Transverse colon (tissue), 4 donors: ENCODE measurements around the gene EYS. TPM values are rescaled to one million over a fixed set of nuclear protein-coding genes. Genes with fewer than 3 reads are reported as not detected.

Experiments used
- DNase-seq: peaks from one replicate; pipeline ENCODE4 v3.0.0-alpha.2; 2019
- H3K27ac ChIP-seq, 4 donors: fragments of 200-600 bp; sonication (generic); 2 replicates each; pipeline ENCODE4 v1.5.1; 2016 to 2018; ENCODE audit warnings: inconsistent platforms in 4 of 4
- H3K27me3 ChIP-seq: fragments of 200-600 bp; sonication (generic); 2 replicates; pipeline ENCODE4 v1.5.1; 2017; ENCODE audit warnings: inconsistent platforms
- H3K36me3 ChIP-seq, 4 donors: fragments of 200-600 bp; sonication (generic); 2 replicates each; pipeline ENCODE4 v1.5.1; 2017 to 2019; ENCODE audit warnings: inconsistent platforms in 4 of 4
- H3K4me1 ChIP-seq, 4 donors: fragments of 200-600 bp; sonication (generic); 2 replicates each; pipeline ENCODE4 v1.5.1; 2017 to 2020; ENCODE audit warnings: inconsistent platforms in 4 of 4
- H3K4me3 ChIP-seq, 4 donors: fragments of 200-600 bp; sonication (generic); 1 replicate in 1 of 4; 2 replicates in 3 of 4; pipeline versions ENCODE4 v1.5.1 to v1.6.1; 2017 to 2019; ENCODE audit warnings: inconsistent platforms in 4 of 4
- H3K9me3 ChIP-seq, 2 donors: fragments of 200-600 bp; sonication (generic); 2 replicates each; pipeline ENCODE4 v1.5.1; 2017 to 2019; ENCODE audit warnings: inconsistent platforms in 2 of 2
- EP300 ChIP-seq: sonication (generic); formaldehyde crosslinking; IDR thresholded peaks from one replicate; pipeline ENCODE4 v1.6.1; 2017; ENCODE audit warnings: antibody characterized with exemption, low read depth
- POLR2A ChIP-seq: fragments of 450-650 bp; IDR thresholded peaks from one replicate; pipeline ENCODE4 v1.6.1; 2016; ENCODE audit warnings: antibody characterized with exemption, mild to moderate bottlenecking, moderate library complexity
- POLR2AphosphoS5 ChIP-seq, 3 donors: sonication (generic); formaldehyde crosslinking; IDR thresholded peaks; one replicate each; pipeline ENCODE4 v1.6.1; 2016; ENCODE audit warnings: antibody characterized with exemption in 3 of 3
- WGBS, 2 donors: methylation state at CpG; one replicate each; pipeline ENCODE4 v1.1.5; 2018; ENCODE audit warnings: low coverage in 1 of 2; 5-methylcytosine and 5-hydroxymethylcytosine counted together
- in situ Hi-C, 4 donors: fragments of 200-750 bp; cut with MboI; loops; one replicate each; pipeline versions ENCODE4 v1.15.0 to v1.15.1; 2017; ENCODE audit warnings: low sequenced_read_pairs in 3 of 4, low pct_ligation_motif_present in 1 of 4, low pct_unique_long_range_greater_than_20kb in 1 of 4
- intact Hi-C: fragments of 100-400 bp; cut with DNase I; formaldehyde crosslinking; loops from one replicate; pipeline ENCODE4 v1.15.1; 2023; ENCODE audit warnings: low total_unique reads
- total RNA-seq, 4 donors: library from RNA; depleted of rRNA; stranded (reverse); fragments of >200 nt; gene quantifications; one replicate each; pipeline ENCODE4 v1.1.0, GENCODE V29; 2016
- TF ChIP-seq, protein P1 (sequence below), 5 experiments: fragments of 200-600 bp in 3 of 5; fragments of 450-650 bp in 2 of 5; sonication (generic) in 3 of 5; IDR thresholded peaks; 1 replicate in 2 of 5; 2 replicates in 3 of 5; pipeline ENCODE4 v1.5.1; 2016 to 2017; ENCODE audit warnings: antibody characterized with exemption in 5 of 5, inconsistent platforms in 3 of 5, mild to moderate bottlenecking in 2 of 5, moderate library complexity in 1 of 5

The EYS gene
- total RNA-seq, 4 donors from 2014 or later = 0.41 TPM; not detected in 3

DNA sequence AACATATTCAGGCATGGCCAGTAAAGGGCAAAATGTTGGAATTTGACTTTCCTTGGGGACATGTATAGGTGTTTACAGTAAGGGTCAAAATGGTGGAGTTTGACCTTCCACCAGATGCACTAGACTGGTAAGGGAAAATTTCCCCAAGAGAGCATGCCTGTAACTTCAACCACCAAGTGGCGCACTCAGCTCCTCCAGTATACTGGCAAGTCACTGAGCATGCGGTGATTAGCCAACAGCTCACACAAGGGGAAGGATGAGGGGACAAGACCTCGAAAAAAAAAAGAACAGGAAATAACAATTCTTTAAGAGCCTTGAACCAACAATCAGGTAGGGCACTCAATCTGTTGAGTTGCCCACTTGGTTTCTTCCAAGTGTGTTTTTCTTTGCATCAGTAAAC is 140.9 kb downstream of the EYS start:
- WGBS, 2 donors = 65 to 66% methylated on average over 3 of the region's 3 CpGs
- DNase-seq = no peak
- no peaks in the 10 kb centered on the region for H3K9me3 ChIP-seq
- H3K27me3 ChIP-seq = no peaks in the 10 kb centered on the region
- intact Hi-C loops (no loop called here), in situ Hi-C loops (no loop called here)
- no peaks in the 10 kb centered on the region for H3K4me1 ChIP-seq
- H3K27ac ChIP-seq = no peak overlapping the region
- H3K36me3 ChIP-seq = no peaks in the 10 kb centered on the region
- H3K4me3 ChIP-seq = no peak overlapping the region
- TF ChIP-seq POLR2A (no peak), EP300 (no peak), POLR2AphosphoS5 (IDR thresholded peaks at IDR 0.05) (no peak)

DNA sequence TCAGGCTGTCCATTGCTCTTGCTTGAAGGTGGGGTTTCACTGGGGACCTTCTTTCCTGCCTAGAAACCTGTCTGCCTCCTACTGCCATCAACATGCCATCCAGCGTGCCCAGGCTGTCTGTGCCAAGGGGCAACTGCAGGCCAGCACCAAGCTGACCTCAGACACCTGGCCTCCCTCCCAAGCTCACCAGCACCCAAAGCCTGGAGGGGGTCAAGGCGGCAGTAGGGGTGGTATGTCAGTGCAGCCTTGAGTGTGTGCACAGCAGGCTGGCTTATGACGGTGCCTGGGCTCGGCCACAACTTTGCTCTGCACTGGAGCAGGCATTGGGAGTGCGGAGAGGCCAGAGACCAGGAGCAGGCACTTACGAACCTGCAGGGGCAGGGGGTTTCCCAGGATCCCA is 149.0 kb downstream of the EYS start:
- Histone ChIP-seq H3K27me3 (no peaks in the 10 kb centered on the region), H3K4me1 (no peaks in the 10 kb centered on the region), H3K4me3 (no peak overlapping the region), H3K9me3 (no peaks in the 10 kb centered on the region), H3K36me3 (no peaks in the 10 kb centered on the region), H3K27ac (no peak overlapping the region)
- TF ChIP-seq POLR2AphosphoS5 (IDR thresholded peaks at IDR 0.05) = no peak
- TF ChIP-seq, protein P1, sequence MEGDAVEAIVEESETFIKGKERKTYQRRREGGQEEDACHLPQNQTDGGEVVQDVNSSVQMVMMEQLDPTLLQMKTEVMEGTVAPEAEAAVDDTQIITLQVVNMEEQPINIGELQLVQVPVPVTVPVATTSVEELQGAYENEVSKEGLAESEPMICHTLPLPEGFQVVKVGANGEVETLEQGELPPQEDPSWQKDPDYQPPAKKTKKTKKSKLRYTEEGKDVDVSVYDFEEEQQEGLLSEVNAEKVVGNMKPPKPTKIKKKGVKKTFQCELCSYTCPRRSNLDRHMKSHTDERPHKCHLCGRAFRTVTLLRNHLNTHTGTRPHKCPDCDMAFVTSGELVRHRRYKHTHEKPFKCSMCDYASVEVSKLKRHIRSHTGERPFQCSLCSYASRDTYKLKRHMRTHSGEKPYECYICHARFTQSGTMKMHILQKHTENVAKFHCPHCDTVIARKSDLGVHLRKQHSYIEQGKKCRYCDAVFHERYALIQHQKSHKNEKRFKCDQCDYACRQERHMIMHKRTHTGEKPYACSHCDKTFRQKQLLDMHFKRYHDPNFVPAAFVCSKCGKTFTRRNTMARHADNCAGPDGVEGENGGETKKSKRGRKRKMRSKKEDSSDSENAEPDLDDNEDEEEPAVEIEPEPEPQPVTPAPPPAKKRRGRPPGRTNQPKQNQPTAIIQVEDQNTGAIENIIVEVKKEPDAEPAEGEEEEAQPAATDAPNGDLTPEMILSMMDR (IDR thresholded peaks at IDR 0.05) = no peak
- in situ Hi-C loops (no loop called here), intact Hi-C loops (no loop called here)
- no peak for DNase-seq
- 92% methylated on average over 3 of the region's 6 CpGs; no CpG with 5 or more reads in 1 of the 2 donors for WGBS, 2 donors

DNA sequence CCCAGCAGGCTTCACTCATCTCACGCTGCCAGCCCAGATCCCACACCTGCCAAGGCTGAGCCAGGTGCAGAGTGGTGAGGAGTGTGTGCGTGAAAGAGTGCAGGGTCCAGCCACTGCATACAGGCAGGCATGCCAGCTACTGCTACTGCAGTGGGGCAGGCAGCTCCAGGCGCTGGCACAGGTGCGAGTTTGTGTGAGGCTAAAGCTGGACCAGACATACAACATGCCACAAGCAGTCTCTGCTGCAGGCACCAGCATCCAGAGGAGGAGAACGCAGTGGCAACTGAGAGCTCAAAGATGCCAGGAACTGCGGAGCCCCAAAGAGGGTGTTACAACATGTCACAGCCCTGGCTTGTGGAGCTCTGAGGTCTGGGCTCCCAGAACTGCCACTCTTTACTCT is 149.8 kb downstream of the EYS start:
- H3K27ac ChIP-seq = no peak overlapping the region
- H3K4me1 ChIP-seq = no peaks in the 10 kb centered on the region
- intact Hi-C loops (no loop called here), in situ Hi-C loops (no loop called here)
- H3K36me3 ChIP-seq = no peaks in the 10 kb centered on the region
- DNase-seq = no peak
- H3K27me3 ChIP-seq = no peaks in the 10 kb centered on the region
- H3K4me3 ChIP-seq = no peak overlapping the region
- 70% methylated on average over 5 of the region's 6 CpGs; no CpG with 5 or more reads in 1 of the 2 donors for WGBS, 2 donors
- H3K9me3 ChIP-seq = no peaks in the 10 kb centered on the region
- no peak for TF ChIP-seq POLR2A
- no peak for TF ChIP-seq POLR2AphosphoS5 (IDR thresholded peaks at IDR 0.05)
- TF ChIP-seq, protein P1 (IDR thresholded peaks at IDR 0.05) = no peak

- intact Hi-C loops (no loop called here), in situ Hi-C loops (no loop called here)
- WGBS, 2 donors = 67 to 84% methylated on average over 2 to 3 of the region's 3 CpGs
- no peak for TF ChIP-seq POLR2A
- no peak for TF ChIP-seq POLR2AphosphoS5 (IDR thresholded peaks at IDR 0.05)
- TF ChIP-seq, protein P1 (IDR thresholded peaks at IDR 0.05) = no peak
- no peak for TF ChIP-seq EP300
- Histone ChIP-seq H3K27me3 (no peaks in the 10 kb centered on the region), H3K9me3 (no peaks in the 10 kb centered on the region), H3K27ac (no peak overlapping the region), H3K4me1 (no peaks in the 10 kb centered on the region), H3K36me3 (no peaks in the 10 kb centered on the region), H3K4me3 (no peak overlapping the region)
- no peak for DNase-seq
These were observed 160.1 kb downstream of the EYS start for GRCh38 chr6:65546894-65547293.

- no peaks in the 10 kb centered on the region for H3K27me3 ChIP-seq
- no peaks in the 10 kb centered on the region for H3K36me3 ChIP-seq
- intact Hi-C loops = no loop called here
- in situ Hi-C loops = no loop called here
- H3K4me3 ChIP-seq = no peak overlapping the region
- no peaks in the 10 kb centered on the region for H3K4me1 ChIP-seq
- DNase-seq = no peak
- H3K27ac ChIP-seq = no peak overlapping the region
- 71 to 72% methylated on average over 2 of the region's 2 CpGs for WGBS, 2 donors
- no peaks in the 10 kb centered on the region for H3K9me3 ChIP-seq
- TF ChIP-seq POLR2A = no peak
These were observed 161.1 kb downstream of the EYS start for GRCh38 chr6:65545920-65546319.
